GM12892 (cell line): ENCODE data around the gene SEPTIN2.
A peak's percentile ranks its signal among the peaks of the same experiment; 100 is the strongest.

Experiments used
- DNase-seq: peaks from one replicate; pipeline ENCODE4 v3.0.0; 2011; ENCODE audit not compliant: insufficient read length
- FAIRE-seq: peaks from 2 replicates; lab custom pipeline; 2011; peaks lifted over from hg19 to GRCh38; lab: Jason Lieb, UNC
- POLR2A ChIP-seq: IDR thresholded peaks from 2 replicates; pipeline ENCODE4 v1.6.1; 2011; ENCODE audit warnings: low read depth, low read length, control low read depth
- POLR2AphosphoS5 ChIP-seq: IDR thresholded peaks from 2 replicates; pipeline ENCODE4 v1.6.1; 2011; ENCODE audit warnings: low read depth, low read length, control low read depth
- TAF1 ChIP-seq: IDR thresholded peaks from 2 replicates; pipeline ENCODE4 v1.6.1; 2011; ENCODE audit warnings: low read depth, mild to moderate bottlenecking, control low read depth, low read length, borderline replicate concordance

SEPTIN2 gene

DNA sequence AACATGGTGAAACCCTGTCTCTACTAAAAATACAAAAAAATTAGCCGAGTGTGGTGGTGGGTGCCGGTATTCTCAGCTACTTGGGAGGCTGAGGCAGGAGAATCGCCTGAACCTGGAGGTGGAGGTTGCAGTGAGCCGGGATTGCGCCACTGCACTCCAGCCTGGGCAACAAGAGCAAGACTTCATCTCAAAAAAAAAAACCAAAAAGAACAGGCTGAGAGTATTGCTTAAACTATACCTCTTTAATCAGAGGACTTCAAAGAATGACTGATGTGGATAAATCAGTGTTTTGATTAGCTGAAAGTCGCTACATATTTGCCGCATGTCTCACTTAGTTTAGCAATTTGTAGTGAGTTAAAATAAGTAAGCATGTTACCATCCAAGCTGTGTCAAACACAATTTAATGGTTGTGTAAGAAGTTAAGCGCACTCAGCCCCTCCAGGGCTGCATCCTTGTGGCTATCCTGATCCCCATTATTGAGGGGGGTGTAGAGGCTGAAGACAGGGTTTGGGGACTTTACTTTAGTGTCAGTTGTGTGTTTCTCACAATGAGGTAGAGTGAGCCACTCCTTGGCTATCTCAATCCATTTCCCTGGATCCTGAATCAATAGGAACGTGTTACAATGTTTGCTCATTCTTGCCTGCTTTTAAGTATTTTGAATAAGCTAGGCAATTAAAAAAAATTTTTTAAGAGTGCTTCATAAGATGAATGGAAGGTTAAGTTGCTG is 29.4 kb downstream of the SEPTIN2 start:
- TF ChIP-seq TAF1 (no peak), POLR2AphosphoS5 (no peak), POLR2A (no peak)
- DNase-seq = no peak
- no peak for FAIRE-seq

DNA sequence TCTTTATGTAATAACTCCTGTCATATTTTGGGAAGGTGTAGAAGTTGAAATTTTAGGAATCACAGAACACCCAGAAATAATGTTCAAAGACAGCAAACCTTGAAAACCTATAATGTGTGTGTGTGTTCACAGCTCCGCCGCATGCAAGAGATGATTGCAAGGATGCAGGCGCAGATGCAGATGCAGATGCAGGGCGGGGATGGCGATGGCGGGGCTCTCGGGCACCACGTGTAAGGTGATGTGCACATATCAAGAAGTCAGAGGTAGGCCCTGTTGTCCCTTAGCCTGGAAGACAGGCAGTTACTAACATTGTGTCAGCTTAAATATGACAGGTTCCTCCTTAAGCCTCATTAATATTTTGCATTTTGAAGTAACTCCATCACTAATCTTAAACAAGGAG is 34.2 kb downstream of the SEPTIN2 start:
- no peak for DNase-seq
- TF ChIP-seq TAF1 (no peak), POLR2A (no peak), POLR2AphosphoS5 (no peak)
- FAIRE-seq = no peak

DNA sequence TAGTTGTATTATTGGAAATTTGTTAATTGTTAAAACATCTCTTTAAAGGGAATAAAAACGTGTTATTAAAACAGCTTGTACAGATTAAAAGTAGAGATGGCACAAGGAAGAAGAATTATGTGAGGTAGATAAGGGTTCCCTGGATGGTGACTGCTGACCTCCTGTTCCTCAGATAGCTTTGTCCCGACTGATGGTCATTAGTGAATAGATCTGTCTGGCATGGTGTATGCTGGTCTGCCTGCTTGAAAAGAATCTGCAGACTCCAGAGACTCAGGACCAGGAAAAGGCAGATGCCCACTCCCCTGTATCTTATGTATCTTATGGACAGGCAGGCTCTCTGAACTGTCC is 34.8 kb downstream of the SEPTIN2 start:
- TF ChIP-seq TAF1 (no peak), POLR2A (no peak), POLR2AphosphoS5 (no peak)
- no peak for DNase-seq
- no peak for FAIRE-seq

DNA sequence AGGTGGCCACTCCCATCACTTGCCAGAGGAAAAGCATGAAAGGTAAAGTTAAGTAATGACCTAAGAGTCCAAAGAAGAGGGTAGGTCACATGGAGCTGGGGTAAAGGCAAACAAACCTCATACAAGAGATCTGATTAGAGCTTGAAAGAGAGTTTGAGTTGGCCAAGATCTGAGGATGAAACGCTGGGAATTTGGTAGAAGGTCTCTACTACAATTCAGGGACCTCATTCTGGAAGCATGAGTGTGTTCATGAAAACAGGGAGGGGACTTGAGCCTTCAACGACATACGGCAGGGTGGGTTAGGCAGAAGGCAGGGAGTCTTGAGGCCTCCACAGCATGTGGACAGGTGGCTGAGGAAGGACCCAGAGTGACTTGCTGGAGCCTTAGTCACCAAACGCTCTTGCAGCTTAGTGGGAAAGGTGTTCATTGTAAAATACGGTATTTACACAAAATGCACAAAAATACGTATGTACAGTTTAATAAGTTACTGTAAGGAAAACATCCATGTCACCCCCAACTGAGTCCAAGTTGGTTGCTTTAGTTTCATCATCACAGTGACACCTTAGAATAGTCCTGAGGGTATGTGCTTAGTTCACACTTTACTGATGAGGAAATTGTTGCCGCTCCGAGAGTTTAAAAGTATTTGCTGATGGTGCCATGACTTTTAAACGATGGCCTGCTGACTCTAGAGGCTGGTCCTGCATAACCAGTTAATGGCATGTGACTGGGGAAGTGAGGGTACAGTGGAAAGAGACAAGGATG is 35.3 kb downstream of the SEPTIN2 start:
- no peak for TF ChIP-seq TAF1
- 0 out of 2 replicates have a peak, but pooled peaks have one; percentile 45 for TF ChIP-seq POLR2AphosphoS5
- FAIRE-seq (no peak), DNase-seq (no peak)

DNA sequence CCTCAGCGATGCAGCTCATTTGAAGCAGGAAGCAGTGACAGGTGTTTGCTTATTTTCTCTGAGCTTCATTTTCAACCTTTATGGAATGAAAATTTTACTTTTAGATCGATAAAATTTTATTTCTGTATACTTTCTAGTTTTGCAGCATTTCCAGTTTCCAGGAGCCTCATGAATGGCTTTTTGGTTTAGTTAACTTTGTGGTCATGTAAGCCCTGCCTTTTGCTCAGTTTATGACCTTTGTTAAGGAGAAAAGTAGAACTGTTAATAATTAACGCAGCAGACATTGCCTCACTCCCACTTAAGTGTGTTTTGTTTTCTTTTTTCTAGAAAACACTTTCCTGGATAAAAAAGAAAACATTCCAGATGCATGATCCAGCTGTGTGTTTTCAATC is 35.9 kb downstream of the SEPTIN2 start:
- TF ChIP-seq POLR2AphosphoS5 (no peak), TAF1 (no peak), POLR2A (no peak)
- FAIRE-seq (no peak), DNase-seq (no peak)

DNA sequence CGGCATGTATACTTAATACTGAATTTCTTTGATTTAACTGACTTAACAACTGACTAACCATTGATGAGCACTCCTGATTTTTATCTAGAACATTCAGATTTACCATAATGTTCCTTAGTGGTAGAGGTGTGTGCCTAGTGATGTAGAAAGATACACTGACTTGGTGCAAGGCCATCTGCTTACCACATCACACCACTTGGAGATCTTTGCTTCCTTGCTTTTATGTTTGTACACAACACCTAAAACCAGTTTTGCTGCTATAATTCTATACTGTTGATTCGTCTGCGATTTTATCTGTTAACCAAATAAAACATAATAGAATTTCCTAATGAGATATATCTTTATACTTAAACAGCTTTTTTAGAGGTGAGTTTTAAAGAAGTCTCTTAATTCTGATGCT is 36.5 kb downstream of the SEPTIN2 start:
- FAIRE-seq (no peak), DNase-seq (no peak)
- TF ChIP-seq POLR2AphosphoS5 = no peak
- no peak for TF ChIP-seq TAF1
- TF ChIP-seq POLR2A = no peak

DNA sequence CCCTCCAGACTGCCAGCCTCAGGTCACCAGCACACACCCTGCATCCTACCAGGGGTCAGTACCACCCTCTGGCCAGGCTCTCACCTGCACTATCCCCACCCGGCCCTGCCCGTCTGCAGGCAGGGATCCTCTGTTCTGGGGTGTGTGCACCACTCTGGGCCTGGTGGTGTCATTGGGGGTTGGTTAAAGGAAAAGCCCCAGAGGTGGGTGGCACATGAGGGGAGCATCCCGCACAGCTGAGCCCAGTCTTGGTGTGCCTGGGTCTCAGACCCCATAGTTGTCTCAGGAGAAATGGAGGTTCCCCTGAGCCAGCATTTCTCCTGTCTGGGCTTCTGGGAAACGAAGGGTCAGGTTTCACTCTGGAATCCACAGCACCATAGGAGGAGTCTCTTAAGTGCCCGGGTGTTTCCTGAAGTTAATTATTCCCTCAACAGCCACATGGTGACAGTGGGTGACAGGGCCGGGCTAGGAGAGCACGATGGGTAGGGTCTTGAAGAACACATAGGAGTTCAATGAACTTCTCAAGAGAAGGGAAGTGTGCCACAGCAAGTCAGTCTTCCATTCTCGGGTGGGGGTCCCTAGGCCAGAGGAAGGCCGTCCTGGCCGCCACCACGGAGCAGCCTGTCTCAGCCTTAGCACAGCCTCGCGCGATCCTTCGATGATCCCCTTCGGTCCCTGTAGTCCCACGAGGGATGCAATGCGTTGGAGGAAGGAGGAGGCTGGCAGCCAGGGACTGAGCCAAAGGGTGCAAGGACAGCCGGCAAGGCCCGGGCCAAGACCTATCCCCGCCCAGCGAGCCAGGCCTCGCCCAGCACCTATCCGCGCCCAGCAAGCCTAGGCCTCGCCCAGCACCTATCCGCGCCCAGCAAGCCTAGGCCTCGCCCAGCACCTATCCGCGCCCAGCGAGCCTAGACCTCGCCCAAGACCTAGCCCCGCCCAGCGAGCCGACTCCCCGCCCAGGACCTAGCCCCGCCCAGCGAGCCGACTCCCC is 39.2 kb downstream of the SEPTIN2 start:
- DNase-seq (no peak), FAIRE-seq (peak; percentile 53)
- no peak for TF ChIP-seq TAF1
- TF ChIP-seq POLR2A = no peak
- TF ChIP-seq POLR2AphosphoS5 = no peak

DNA sequence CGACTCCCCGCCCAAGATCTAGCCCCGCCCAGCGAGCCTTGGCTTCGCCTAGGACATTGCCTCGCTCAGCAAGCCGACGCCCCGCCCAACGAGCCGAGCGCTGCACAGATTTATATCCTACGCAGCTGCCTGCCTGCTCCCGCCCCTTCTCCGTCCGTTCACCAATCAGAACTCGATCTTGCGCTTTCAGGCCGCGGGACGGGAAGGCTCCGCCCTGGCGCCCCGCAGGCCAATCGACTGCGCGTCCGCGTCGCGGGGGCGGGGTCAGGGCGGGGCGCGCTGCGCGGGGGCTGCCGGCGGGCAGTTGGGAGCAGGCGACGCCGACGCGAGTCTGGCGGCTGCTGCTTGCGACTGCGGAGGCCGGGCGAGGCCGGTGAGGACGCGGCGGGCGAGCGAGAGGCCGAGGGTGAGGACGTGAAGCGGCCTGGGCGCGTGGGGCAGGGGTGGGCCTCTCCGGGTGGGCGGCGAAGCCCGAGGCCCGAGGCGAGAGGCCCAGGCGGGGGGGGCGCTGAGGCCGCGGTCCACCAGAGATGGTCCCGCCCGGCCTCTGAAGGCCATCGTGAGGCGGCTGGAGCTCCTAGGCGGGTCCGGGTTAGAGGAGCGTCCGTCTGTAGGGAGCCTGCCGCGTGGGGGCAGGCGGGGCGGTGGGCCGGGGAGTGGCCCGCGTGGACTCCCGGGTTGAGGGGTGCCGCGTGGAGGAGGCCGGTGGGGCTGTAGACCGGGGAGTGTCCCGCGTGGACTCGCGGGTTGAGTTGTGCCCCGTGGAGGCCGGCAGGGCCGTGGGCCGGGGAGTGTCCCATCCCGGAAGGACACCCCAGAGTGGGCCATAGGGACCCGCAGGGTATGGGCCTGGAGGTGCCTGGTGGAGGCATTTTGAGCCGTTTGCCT is 40.5 kb downstream of the SEPTIN2 start, which contains the start of gene FARP2:
TSS of gene FARP2 (plus strand) at position 303 of the 888 bp plus-strand sequence. CDS start 16,823 bp downstream, outside the sequence.
- TF ChIP-seq POLR2A = peak; percentile 95
- peak; percentile 97 for TF ChIP-seq TAF1
- peak; percentile 85 for TF ChIP-seq POLR2AphosphoS5
- FAIRE-seq (peak; percentile 92), DNase-seq (peak; percentile 66)

DNA sequence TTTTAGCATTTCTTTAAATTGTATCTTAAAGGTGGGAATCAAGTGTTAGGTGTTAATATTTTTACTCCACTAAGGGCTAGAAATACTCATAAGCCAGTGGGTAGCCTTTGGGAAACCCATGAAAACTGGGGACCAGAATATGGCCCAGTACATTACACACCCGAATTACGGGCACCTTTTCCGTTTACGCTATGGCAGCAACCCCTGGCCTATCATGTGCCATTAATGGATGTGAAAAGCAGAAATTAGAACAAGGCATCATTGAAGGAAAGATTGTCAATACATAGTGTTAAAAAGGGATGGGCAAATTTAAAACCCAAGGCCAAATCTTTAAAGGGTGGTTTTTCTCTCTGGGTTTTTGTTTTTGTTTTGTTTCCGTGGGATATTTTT is 41.1 kb downstream of the SEPTIN2 start:
- DNase-seq (no peak), FAIRE-seq (peak; percentile 46)
- no peak for TF ChIP-seq POLR2AphosphoS5
- TF ChIP-seq TAF1 = no peak
- TF ChIP-seq POLR2A = no peak

DNA sequence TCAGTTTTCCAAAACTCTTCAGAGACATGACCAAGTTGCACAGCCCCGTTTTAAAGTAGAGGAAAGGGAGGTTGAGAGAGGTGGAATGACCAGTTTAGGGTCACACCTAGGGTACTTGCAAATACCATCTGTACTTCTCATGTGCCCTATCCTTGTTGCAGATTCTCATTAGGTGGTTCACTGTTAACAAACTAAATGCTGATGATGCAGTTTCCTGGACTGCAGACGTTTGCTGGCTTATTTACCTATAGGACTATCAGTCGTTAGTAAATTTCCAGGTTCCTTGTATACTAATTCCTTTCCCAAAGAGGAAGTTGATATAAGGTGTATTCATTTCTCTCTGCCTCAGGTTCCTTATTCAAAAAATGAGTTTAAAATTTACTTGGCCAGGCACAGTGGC is 41.8 kb downstream of the SEPTIN2 start:
- no peak for FAIRE-seq

DNA sequence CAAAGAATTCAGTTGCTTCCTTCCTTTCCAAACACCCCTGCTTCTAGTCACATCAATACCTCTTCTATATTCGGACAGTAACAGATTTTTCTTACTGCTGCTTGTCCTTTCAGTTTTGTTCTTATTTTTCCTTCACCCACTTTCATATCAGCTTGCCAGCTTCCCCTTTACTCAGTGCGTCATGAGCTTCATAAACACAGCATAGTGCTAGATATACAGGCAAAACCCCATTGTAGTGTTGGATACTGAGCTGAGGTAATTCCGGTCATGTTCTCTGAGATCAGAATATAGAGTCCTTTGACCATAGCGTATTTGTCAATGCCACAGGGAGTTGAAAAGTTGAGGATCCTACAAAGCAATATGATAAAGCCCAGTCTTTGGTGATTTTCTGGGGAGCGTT is 42.7 kb downstream of the SEPTIN2 start:
- FAIRE-seq (peak; percentile 96), DNase-seq (peak; percentile 32)
- no peak for TF ChIP-seq TAF1
- TF ChIP-seq POLR2A = no peak
- no peak for TF ChIP-seq POLR2AphosphoS5

More for the DNA sequence above, 41.8 kb downstream of the SEPTIN2 start:
- no peak for DNase-seq
- TF ChIP-seq POLR2A (no peak), TAF1 (no peak), POLR2AphosphoS5 (no peak)
